ENCODE measurements around the gene ANKHD1.

- TF ChIP-seq CBX5 (IDR thresholded peaks at IDR 0.05; ENCODE audit: low read depth, low read length) = no peak
- no peak for TF ChIP-seq CHD2 (IDR thresholded peaks at IDR 0.05; ENCODE audit: low read length)
- no peak for TF ChIP-seq TAF1 (IDR thresholded peaks at IDR 0.05; ENCODE audit: low read depth, low read length)
- no peak for TF ChIP-seq EP300 (IDR thresholded peaks at IDR 0.05; ENCODE audit: borderline replicate concordance in 1 of 2, low read depth in 2 of 2, low read length in 2 of 2)
These were observed 169.5 kb downstream of the ANKHD1 start for GRCh38 chr5:140571105-140571504.

Data from H1 (cell line).